HEK293 (cell line): ENCODE measurements around the gene INPP4B.

Experiments
- CTCF ChIA-PET: fragments of 350-600 bp; formaldehyde crosslinking; extraction: SDS; loops from one replicate; lab custom pipeline; 2021; ENCODE audit warnings: antibody characterized with exemption; lab: Yijun Ruan, JAX
- POLR2A ChIA-PET: fragments of 300-600 bp; formaldehyde crosslinking; extraction: SDS; loops from one replicate; lab custom pipeline; 2020; ENCODE audit warnings: antibody characterized with exemption, inconsistent platforms; lab: Yijun Ruan, JAX
- H3K27ac ChIP-seq: fragments of 200-500 bp; sonication (Bioruptor generic); 2 replicates; pipeline ENCODE4 v1.5.1; 2014; ENCODE audit warnings: low read depth, low read length, control low read depth, inconsistent platforms; ENCODE audit errors: extremely low read depth
- H3K36me3 ChIP-seq, 2 experiments: fragments of 200-500 bp in 1 of 2; sonication (Bioruptor generic) in 1 of 2; 1 replicate in 1 of 2; 2 replicates in 1 of 2; pipeline ENCODE4 v1.5.1; 2014 to 2017; ENCODE audit warnings: inconsistent platforms in 2 of 2, low read length in 2 of 2; ENCODE audit not compliant: control insufficient read depth in 2 of 2, insufficient read depth in 1 of 2
- H3K4me1 ChIP-seq: fragments of 200-500 bp; sonication (Bioruptor generic); 2 replicates; pipeline ENCODE4 v1.5.1; 2014; ENCODE audit warnings: mild to moderate bottlenecking, low read length, inconsistent platforms; ENCODE audit not compliant: control insufficient read depth, insufficient read depth
- H3K4me3 ChIP-seq: 2 replicates; pipeline ENCODE4 v1.5.1; 2011; ENCODE audit warnings: low read depth, mild to moderate bottlenecking, control low read depth, low read length, moderate library complexity
- H3K9me3 ChIP-seq: fragments of 200-500 bp; sonication (Bioruptor generic); 2 replicates; pipeline ENCODE4 v1.5.1; 2014; ENCODE audit warnings: low read depth, low read length, inconsistent platforms; ENCODE audit not compliant: control insufficient read depth, insufficient read depth
- BCL11B ChIP-seq: fragments of 450-650 bp; formaldehyde crosslinking; IDR thresholded peaks from 2 replicates; pipeline ENCODE4 v1.5.1; 2016; ENCODE audit warnings: low read depth, missing biosample characterization, missing genetic modification characterization
- HOXC10 ChIP-seq: sonication (generic); formaldehyde crosslinking; IDR thresholded peaks from 2 replicates; pipeline ENCODE4 v1.8.1; 2023; ENCODE audit warnings: mild to moderate bottlenecking, missing genetic modification reagents
- KLF9 ChIP-seq: fragments of 450-650 bp; formaldehyde crosslinking; IDR thresholded peaks from 2 replicates; pipeline ENCODE4 v1.5.1; 2016; ENCODE audit warnings: missing biosample characterization, missing genetic modification characterization, low read depth
- MZF1 ChIP-seq: fragments of 450-650 bp; formaldehyde crosslinking; IDR thresholded peaks from 2 replicates; pipeline ENCODE4 v1.5.1; 2017; ENCODE audit warnings: missing biosample characterization, missing genetic modification characterization, borderline replicate concordance
- PATZ1 ChIP-seq: fragments of 450-650 bp; formaldehyde crosslinking; IDR thresholded peaks from 2 replicates; pipeline ENCODE4 v1.5.1; 2016; ENCODE audit warnings: missing biosample characterization, missing genetic modification characterization
- PRDM4 ChIP-seq: fragments of 450-650 bp; formaldehyde crosslinking; IDR thresholded peaks from 2 replicates; pipeline ENCODE4 v1.5.1; 2017; ENCODE audit warnings: missing biosample characterization, missing genetic modification characterization
- SCRT2 ChIP-seq: fragments of 450-650 bp; formaldehyde crosslinking; IDR thresholded peaks from 2 replicates; pipeline ENCODE4 v1.5.1; 2016; ENCODE audit warnings: missing biosample characterization, missing genetic modification characterization
- ZBTB17 ChIP-seq: fragments of 450-650 bp; formaldehyde crosslinking; IDR thresholded peaks from 2 replicates; pipeline ENCODE4 v1.5.1; 2016; ENCODE audit warnings: missing biosample characterization, missing genetic modification characterization
- ZNF211 ChIP-seq: fragments of 450-650 bp; formaldehyde crosslinking; IDR thresholded peaks from 2 replicates; pipeline ENCODE4 v1.5.1; 2016; ENCODE audit warnings: low read depth, missing biosample characterization, missing genetic modification characterization
- ZNF214 ChIP-seq: fragments of 450-650 bp; formaldehyde crosslinking; IDR thresholded peaks from 2 replicates; pipeline ENCODE4 v1.5.1; 2017; ENCODE audit warnings: missing biosample characterization, mild to moderate bottlenecking, missing genetic modification characterization, borderline replicate concordance
- ZNF266 ChIP-seq: fragments of 450-650 bp; formaldehyde crosslinking; IDR thresholded peaks from 2 replicates; pipeline ENCODE4 v1.5.1; 2016; ENCODE audit warnings: missing biosample characterization, missing genetic modification characterization, low read depth
- ZNF280C ChIP-seq: fragments of 450-650 bp; formaldehyde crosslinking; IDR thresholded peaks from 2 replicates; pipeline ENCODE4 v1.5.1; 2016; ENCODE audit warnings: missing biosample characterization, missing genetic modification characterization
- ZNF366 ChIP-seq: fragments of 450-650 bp; formaldehyde crosslinking; conservative IDR thresholded peaks from 2 replicates; pipeline ENCODE4 v1.5.1; 2016; ENCODE audit warnings: missing biosample characterization, missing genetic modification characterization
- ZNF561 ChIP-seq: fragments of 450-650 bp; IDR thresholded peaks from 2 replicates; pipeline ENCODE4 v1.5.1; 2018; ENCODE audit warnings: missing biosample characterization, missing genetic modification characterization, borderline replicate concordance
- ZNF610 ChIP-seq: fragments of 450-650 bp; formaldehyde crosslinking; IDR thresholded peaks from 2 replicates; pipeline ENCODE4 v1.5.1; 2016; ENCODE audit warnings: missing biosample characterization, missing genetic modification characterization, borderline replicate concordance
- ZNF645 ChIP-seq: fragments of 450-650 bp; formaldehyde crosslinking; IDR thresholded peaks from 2 replicates; pipeline ENCODE4; 2016; ENCODE audit warnings: missing biosample characterization, missing genetic modification characterization
- ZNF670 ChIP-seq: fragments of 450-650 bp; formaldehyde crosslinking; IDR thresholded peaks from 2 replicates; pipeline ENCODE4 v1.5.1; 2016; ENCODE audit warnings: missing biosample characterization, missing genetic modification characterization, low read depth
- ZNF76 ChIP-seq: fragments of 450-650 bp; formaldehyde crosslinking; IDR thresholded peaks from 2 replicates; pipeline ENCODE4; 2016; ENCODE audit warnings: low read depth, missing biosample characterization, missing genetic modification characterization, borderline replicate concordance
- ZNF792 ChIP-seq: fragments of 450-650 bp; formaldehyde crosslinking; IDR thresholded peaks from 2 replicates; pipeline ENCODE4 v1.5.1; 2016; ENCODE audit warnings: missing biosample characterization, missing genetic modification characterization
- ZNF830 ChIP-seq: fragments of 450-650 bp; IDR thresholded peaks from 2 replicates; pipeline ENCODE4 v1.5.0; 2018; ENCODE audit warnings: missing biosample characterization, missing genetic modification characterization, low read depth, mild to moderate bottlenecking, moderate library complexity
- ZXDB ChIP-seq: fragments of 450-650 bp; formaldehyde crosslinking; IDR thresholded peaks from 2 replicates; pipeline ENCODE4 v1.5.1; 2016; ENCODE audit warnings: missing biosample characterization, missing genetic modification characterization

INPP4B gene

GRCh38 chr4:141995056-141995455, 851.0 kb downstream of the INPP4B start (continued):
- no peak for TF ChIP-seq ZNF645 (tag by site-specific recombination)
- no peak for TF ChIP-seq ZNF830 (tag by site-specific recombination)
- TF ChIP-seq MZF1 (tag by site-specific recombination), result no peak
- TF ChIP-seq ZNF76 (tag by site-specific recombination), result no peak

GRCh38 chr4:141977433-141977832, 868.7 kb downstream of the INPP4B start:
- TF ChIP-seq PRDM4, result no peak
- no peak for TF ChIP-seq KLF9
- no peak for TF ChIP-seq HOXC10 (CRISPR knock-in tag)
- TF ChIP-seq BCL11B (tag by site-specific recombination), result no peak
- no peak for TF ChIP-seq ZNF266 (tag by site-specific recombination)
- no peak for TF ChIP-seq ZNF792 (tag by site-specific recombination)
- no peak for TF ChIP-seq ZNF610
- TF ChIP-seq ZNF670 (tag by site-specific recombination), result no peak
- no peak for TF ChIP-seq ZBTB17 (tag by site-specific recombination)
- TF ChIP-seq ZXDB (tag by site-specific recombination), result no peak
- TF ChIP-seq PATZ1 (tag by site-specific recombination), result no peak
- no peak for TF ChIP-seq ZNF214
- no peak for TF ChIP-seq ZNF211 (tag by site-specific recombination)
- TF ChIP-seq ZNF366, result no peak
- no peak for TF ChIP-seq SCRT2
- TF ChIP-seq ZNF280C (tag by site-specific recombination), result no peak
- TF ChIP-seq ZNF561 (tag by site-specific recombination), result no peak
- H3K4me3 ChIP-seq, result no peak overlapping the region
- H3K4me1 ChIP-seq, result no peaks in the 10 kb centered on the region
- POLR2A ChIA-PET, result no interaction called here
- CTCF ChIA-PET, result interaction anchor here (0.7 kb wide), 1 partner anchor 40 kb away, joined by 8 read pairs; no protein-coding TSS in a partner anchor
- H3K36me3 ChIP-seq, result no peaks in the 10 kb centered on the region
- no peak overlapping the region for H3K27ac ChIP-seq
- H3K9me3 ChIP-seq, result no peaks in the 10 kb centered on the region
